NCI-H524 treated with DMSO at 0.1 percent for 48 hours (cell line): ENCODE measurements around the gene STK32B.
"Not testable (repeated sequence)": the region's sequence is repeated elsewhere in the genome, so short reads cannot be mapped to it uniquely, and the experiment has no call there.

Experiments used
- DNase-seq: peaks from one replicate; lab custom pipeline; 2025; lab: John Stamatoyannopoulos, UW

The STK32B gene

GRCh38 chr4:5051278-5052203, at the start of gene STK32B:
TSS of gene STK32B (plus strand) at chr4:5051480.
- DNase-seq, result peak; percentile 15

DNA sequence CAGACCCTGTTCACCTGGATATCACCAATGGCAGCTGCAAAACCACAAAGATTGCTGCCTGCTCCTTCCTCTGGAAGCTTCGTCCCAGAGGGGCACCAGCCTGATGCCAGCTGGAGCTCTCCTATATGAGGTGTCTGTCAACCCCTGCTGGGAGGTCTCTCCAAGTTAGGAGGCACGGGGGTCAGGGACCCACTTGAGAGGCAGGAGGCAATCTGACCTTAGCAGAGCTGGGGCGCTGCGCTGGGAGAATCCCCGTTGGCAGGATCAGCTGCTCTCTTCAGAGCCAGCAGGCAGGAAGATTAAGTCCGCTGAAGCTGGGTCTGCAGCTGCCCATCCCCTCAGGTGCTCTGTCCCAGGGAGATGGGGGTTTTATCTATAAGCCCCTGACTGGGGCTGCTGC, 49.6 kb upstream of the STK32B start:
- DNase-seq, result not testable (repeated sequence)

DNA sequence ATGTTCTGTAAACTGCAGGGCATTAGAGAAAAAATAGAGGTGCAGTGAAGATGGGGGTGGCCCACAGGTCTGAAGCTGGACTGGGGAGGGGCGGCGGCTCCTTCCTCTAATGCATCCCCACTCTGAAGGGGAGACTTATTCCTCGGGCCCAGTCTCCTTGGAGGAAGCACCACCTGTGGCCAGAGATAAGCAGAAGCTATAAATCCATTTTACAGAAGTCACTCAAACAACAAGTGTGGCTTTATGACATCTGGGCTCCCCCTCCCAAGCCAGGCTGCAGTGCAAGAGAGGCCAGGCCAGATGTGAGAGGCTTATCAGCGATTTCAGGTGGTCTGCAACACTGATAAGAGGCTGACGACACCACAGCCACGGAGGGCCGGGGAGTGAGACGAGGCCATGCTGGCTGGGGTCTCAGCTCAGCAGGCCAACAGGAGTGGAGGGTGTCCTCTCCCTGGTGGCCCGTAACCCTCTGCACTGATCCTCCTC, 47.9 kb upstream of the STK32B start:
- DNase-seq, result no peak

DNA sequence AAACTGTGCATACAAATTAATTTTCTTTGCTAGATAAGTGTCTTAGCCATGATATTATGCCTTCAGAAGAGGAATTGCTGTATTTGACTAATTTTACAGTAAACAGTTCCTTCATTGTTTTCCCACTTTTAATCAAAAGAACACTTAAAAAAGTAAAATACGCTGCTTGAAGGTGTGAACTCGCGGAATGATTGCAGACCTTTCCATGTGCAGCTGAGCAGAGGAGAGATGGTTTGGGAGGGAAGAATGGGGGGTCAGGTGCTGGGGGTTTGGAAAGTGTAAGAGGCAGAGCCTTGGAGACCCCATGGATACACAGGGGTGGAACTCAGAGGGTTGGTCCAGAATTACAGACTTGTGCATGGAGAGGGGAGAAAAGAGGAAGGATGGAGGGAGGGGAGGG, 47.4 kb upstream of the STK32B start:
- no peak for DNase-seq

GRCh38 chr4:5004496-5004895, 46.8 kb upstream of the STK32B start:
- DNase-seq, result no peak

- not testable (repeated sequence) for DNase-seq
Measured at GRCh38 chr4:5006932-5007331, 44.3 kb upstream of the STK32B start.

DNA sequence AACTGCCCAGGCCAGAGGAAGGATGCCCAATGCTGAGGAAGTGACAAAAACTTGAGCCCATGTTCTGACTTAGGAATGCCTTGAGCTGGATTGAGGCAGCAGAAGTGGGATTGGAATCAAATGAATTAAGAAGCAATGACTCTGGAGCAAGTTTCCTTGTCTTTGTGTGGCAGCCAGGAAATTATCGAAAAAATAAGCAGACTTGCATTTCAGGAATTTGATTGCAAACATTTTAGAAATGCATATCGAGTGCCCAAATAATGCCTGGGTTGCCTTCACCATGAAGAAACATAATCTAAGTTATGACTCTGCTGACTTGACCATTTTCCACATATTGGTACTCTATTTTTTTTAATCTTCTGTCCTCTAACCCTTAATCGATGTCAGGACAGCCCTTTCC, 41.5 kb upstream of the STK32B start:
- no peak for DNase-seq

GRCh38 chr4:5010984-5011383, 40.3 kb upstream of the STK32B start:
- DNase-seq, result no peak

GRCh38 chr4:5012244-5012898, 38.9 kb upstream of the STK32B start:
- DNase-seq, result no peak

DNA sequence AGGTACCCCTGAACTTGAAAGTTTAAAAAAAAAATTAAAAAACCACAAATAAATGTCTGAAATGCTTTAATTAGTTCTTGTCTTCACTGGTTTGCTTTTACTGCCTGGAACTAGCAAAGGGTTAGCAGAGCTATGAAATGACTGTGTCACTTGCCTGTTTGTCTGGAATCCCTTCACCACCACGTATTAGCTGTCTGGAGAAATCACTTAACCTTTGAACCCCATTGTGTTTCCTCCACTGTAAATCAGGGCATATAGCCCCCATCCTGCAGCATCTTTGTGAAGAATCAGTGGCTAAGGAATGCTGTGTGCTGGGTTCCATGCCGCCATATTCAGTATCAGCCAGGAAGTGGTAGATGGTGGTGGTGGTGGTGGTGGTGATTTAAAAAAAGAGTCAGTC, 38.3 kb upstream of the STK32B start:
- DNase-seq, result no peak

DNA sequence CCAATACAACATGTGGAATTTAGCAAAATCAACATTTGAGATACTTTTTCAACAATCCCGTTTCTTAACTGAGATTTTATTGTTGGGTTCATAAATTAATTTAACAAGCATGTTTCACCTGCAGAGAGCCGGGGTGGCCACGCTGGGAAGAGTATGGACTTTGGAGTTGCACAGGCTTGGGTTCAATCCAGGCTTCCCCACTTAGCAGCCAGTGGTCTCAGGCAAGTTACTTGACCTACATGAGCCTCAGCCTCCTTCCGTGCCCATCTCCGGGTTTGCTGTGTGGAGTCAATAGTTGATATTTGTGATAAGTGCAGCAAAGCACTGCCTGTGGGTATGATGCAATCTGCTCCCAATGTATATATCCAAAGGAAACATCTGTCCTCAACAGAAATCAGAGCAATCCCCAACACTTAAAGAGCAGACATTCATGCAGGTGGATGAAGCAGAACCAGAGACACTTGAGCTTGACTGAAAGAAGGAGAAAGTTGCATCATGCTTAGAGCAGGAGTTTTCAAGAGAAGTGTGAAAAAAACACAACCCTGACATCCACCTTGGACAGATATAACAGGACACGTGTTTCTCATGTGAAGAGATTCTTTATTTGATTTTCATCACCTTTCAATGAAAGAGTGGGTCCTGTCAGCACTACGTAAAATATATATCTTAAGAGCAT, 37.1 kb upstream of the STK32B start:
- no peak for DNase-seq

- DNase-seq, result no peak
Measured at GRCh38 chr4:5018096-5018495, 33.2 kb upstream of the STK32B start.

GRCh38 chr4:5018603-5019002, 32.7 kb upstream of the STK32B start:
- DNase-seq, result no peak

DNA sequence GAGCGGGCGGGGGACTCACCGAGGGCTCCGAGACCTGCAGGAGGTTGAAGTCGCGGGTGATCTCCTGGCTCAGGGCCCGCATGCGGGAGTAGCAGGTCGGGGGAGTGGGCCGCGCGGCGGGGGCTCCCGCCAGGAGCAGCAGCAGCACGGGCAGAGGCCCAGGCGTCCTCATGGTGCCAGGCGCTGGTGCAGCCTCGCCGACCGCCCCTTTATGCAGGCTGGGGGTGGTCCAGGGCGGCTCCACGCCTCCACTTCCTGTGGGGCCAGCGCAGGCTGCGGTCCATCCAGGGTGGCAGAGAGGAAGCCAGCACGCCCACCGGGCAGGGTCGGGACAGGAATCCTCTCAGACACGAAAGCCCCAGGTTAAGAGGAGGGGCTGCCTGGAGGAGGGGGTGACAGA, 32.0 kb upstream of the STK32B start, which contains the start of gene CYTL1:
Gene CYTL1 (minus strand): TSS at position 185 of the 400 bp plus-strand sequence. CDS start 13 bp downstream, at position 172.
- DNase-seq, result no peak

GRCh38 chr4:5019796-5020195, 31.5 kb upstream of the STK32B start:
- no peak for DNase-seq

DNA sequence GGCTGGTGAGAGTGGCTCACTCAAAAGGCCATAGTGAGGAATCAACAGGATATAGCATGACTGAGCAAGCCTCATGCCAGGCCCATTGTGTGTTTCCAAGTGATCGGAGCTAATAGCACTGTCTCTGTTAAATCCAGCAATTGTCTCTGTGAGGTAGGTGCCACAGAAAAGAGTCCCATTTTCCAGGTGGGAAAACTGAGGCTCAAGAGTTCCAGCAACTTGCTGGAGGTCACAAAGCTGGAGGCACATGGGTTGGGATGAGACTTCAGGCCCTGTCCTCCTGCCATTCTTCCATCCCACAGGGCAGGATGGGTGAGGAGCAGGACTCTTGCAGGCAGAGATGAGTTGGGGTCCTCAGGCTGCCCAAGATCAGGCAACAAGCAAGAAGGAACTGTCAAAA, 30.9 kb upstream of the STK32B start:
- DNase-seq, result no peak

DNA sequence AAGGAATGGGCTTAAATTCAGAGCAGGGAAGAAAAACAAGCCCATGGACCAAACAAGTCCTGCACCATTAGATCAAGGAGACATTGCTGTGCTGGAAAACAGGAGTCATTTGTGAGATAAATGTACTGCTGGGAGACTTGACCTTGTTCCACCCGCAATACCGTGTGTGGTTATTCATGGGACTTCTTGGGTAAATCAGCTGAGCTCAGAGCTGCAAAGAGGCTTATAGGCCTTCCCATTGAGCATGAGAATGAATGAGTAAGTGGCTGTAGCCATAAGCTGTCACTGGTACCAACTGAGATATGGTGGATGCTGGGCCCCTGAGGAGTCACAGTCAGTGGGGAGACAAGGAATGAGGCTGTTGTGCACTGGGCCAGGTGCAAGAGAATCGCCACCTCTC, 29.7 kb upstream of the STK32B start:
- no peak for DNase-seq

- no peak for DNase-seq
Measured at GRCh38 chr4:5024673-5025072, 26.6 kb upstream of the STK32B start.

DNA sequence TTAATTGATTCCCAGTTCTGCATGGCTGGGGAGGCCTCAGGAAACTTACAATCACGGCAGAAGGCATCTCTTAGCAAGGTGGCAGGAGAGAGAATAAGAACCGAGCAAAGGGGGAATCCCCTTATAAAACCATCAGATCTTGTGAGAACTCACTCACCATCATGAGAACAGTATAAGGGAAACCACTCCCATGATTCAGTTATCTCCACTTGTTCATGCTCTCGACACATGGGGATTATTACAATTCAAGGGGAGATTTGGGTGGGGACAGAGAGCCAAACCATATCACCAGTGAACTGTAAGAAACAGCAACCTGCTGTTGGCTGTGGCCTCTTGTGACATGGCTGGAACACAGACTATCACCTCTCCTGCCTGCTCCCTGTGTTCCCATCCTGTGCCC, 24.9 kb upstream of the STK32B start:
- DNase-seq, result no peak

- DNase-seq, result no peak
Measured at GRCh38 chr4:5027346-5027745, 23.9 kb upstream of the STK32B start.

DNA sequence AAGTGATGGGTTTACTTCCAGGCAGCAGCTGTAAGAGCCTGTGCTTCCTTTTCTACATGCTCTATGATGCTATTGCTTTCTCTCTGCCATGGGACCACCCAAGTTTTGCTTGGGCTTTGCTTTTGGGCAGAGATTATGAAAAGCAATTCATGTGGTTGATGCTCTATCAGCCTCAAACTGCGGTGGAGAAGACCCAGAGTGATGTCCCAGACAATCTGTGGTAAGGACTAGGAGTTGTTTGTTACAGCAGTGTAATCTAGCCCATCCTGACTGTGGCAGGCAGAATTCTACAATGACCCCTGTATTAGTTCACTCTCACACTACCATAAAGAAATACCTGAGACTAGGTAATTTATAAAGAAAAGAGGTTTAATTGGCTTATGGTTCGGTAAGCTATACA, 22.8 kb upstream of the STK32B start:
- no peak for DNase-seq

GRCh38 chr4:5029447-5029846, 21.8 kb upstream of the STK32B start:
- DNase-seq, result no peak

DNA sequence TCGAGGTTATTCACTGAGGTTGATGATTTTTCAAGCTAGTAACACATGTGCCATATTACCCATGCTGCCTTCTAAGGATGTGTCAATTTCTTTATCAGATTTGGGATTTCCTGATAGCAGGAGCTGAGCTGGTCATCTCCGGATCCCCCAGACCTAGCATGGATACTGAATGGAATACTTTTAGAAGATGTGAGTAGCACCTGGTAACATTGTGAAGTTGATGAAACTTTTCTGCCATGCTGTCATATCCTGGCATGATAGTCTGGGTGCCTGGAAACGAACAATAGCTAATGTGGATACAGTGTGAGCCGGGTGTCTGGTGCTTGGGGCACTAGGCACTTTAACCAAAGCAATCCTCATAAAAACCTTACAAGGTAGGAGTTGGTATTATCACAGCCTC, 21.1 kb upstream of the STK32B start:
- no peak for DNase-seq
